Coronary artery (tissue), 2 donors: ENCODE results near the gene RASGEF1B.

Experiments
- DNase-seq: peaks from one replicate; pipeline ENCODE4 v3.0.0-alpha.2; 2017; ENCODE audit warnings: low spot score
- H3K27ac ChIP-seq, 2 donors: fragments of 200-600 bp; sonication (generic); one replicate each; pipeline ENCODE4 v1.5.1; 2016 to 2019
- H3K4me3 ChIP-seq: fragments of 200-600 bp; sonication (generic); 2 replicates; pipeline ENCODE4 v1.5.1; 2016; ENCODE audit warnings: mild to moderate bottlenecking, moderate library complexity
- CTCF ChIP-seq: fragments of 200-600 bp; sonication (generic); IDR thresholded peaks from one replicate; pipeline ENCODE4 v1.5.1; 2019; ENCODE audit warnings: antibody characterized with exemption

RASGEF1B gene

GRCh38 chr4:81506731-81507130, 35.0 kb upstream of the RASGEF1B start:
- no peak for TF ChIP-seq CTCF
- Histone ChIP-seq H3K27ac (peak overlapping the region in 1 of 2 donors; percentile 47), H3K4me3 (no peak overlapping the region)
- no peak for DNase-seq

GRCh38 chr4:81505726-81506125, 34.0 kb upstream of the RASGEF1B start:
- Histone ChIP-seq H3K4me3 (no peak overlapping the region), H3K27ac (peak overlapping the region in 1 of 2 donors; percentile 38)
- no peak for DNase-seq
- no peak for TF ChIP-seq CTCF

GRCh38 chr4:81505004-81505598, 33.4 kb upstream of the RASGEF1B start:
- H3K4me3 ChIP-seq = peak overlapping the region; percentile 5
- DNase-seq = no peak
- H3K27ac ChIP-seq = peak overlapping the region in 1 of 2 donors; percentile 81
- TF ChIP-seq CTCF = no peak

- Histone ChIP-seq H3K4me3 (peak overlapping the region; percentile 5), H3K27ac (peak overlapping the region in 1 of 2 donors; percentile 81)
- TF ChIP-seq CTCF = no peak
- DNase-seq = no peak
Observed at GRCh38 chr4:81504112-81505003, 32.7 kb upstream of the RASGEF1B start.

- no peak overlapping the region for H3K4me3 ChIP-seq
- no peak for TF ChIP-seq CTCF
- H3K27ac ChIP-seq = peak overlapping the region in 1 of 2 donors; percentile 81
- DNase-seq = no peak
Observed at GRCh38 chr4:81503586-81503985, 31.9 kb upstream of the RASGEF1B start.

GRCh38 chr4:81502564-81502963, 30.9 kb upstream of the RASGEF1B start:
- H3K27ac ChIP-seq = no peak overlapping the region
- no peak overlapping the region for H3K4me3 ChIP-seq
- no peak for TF ChIP-seq CTCF
- DNase-seq = no peak
